Activated T-cell treated with anti-CD3 and anti-CD28 coated beads, Interleukin-2, amount 50 U/mL, for 4 hours (primary cell): Measurements from ENCODE around the gene DGAT2L6. TPM values are rescaled to one million over a fixed set of nuclear protein-coding genes. Genes with fewer than 3 reads are reported as not detected.

Source experiments
- ATAC-seq, 2 donors: fragments of 200-7000 bp; cut with Tn5 transposase; one replicate each; pipeline ENCODE4 v1.10.0; 2021
- DNase-seq: peaks from one replicate; pipeline ENCODE4 v3.0.0-alpha.2; 2020
- H3K27me3 Mint-ChIP-seq: one replicate; pipeline ENCODE4 v1.8.0; 2021; ENCODE audit warnings: low read depth, mixed read lengths
- H3K36me3 Mint-ChIP-seq: one replicate; pipeline ENCODE4 v1.8.0; 2022; ENCODE audit warnings: mixed read lengths; ENCODE audit not compliant: insufficient read depth
- H3K4me1 Mint-ChIP-seq: one replicate; pipeline ENCODE4 v1.8.0; 2021; ENCODE audit warnings: low read depth, mixed read lengths
- H3K4me3 Mint-ChIP-seq: one replicate; pipeline ENCODE4 v1.8.0; 2021; ENCODE audit warnings: mild to moderate bottlenecking, moderate library complexity, mixed read lengths
- H3K9me3 Mint-ChIP-seq: one replicate; pipeline ENCODE4 v1.8.0; 2021; ENCODE audit warnings: mixed read lengths
- total RNA-seq, 3 donors: library from RNA; stranded (reverse); gene quantifications; one replicate each; pipeline ENCODE4 v1.2.1, GENCODE V29; 2021

Gene DGAT2L6, protein sequence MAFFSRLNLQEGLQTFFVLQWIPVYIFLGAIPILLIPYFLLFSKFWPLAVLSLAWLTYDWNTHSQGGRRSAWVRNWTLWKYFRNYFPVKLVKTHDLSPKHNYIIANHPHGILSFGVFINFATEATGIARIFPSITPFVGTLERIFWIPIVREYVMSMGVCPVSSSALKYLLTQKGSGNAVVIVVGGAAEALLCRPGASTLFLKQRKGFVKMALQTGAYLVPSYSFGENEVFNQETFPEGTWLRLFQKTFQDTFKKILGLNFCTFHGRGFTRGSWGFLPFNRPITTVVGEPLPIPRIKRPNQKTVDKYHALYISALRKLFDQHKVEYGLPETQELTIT
- total RNA-seq, result not detected

DNA sequence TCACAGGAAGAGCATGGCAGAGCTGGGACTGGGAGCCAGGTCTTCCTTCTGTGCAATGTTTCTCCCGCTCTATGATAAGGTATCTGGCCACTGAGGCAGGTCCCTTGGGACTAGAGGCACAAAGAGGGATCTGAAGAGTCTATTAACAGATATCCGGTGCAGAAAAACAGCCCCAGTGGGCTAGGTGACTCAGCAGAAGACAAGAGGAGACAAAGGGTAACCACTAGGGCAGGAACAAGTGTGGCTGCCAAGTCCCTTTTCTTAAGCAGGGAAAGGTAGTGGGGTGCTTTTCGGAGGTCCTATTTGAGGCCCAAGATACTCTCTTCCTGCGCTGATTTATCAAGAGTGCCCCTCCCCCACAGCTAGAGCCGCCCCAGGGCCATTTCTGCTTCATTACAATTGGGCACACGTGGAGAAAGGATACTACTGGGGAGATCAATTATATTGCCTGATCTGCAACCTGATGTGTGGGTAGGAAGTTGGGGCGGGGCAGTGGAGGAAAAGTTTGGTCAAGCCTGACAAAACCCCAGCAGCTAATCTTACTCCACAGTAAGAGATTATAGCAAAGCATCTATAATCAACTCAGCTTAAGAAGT is at the start of gene DGAT2L6:
Gene DGAT2L6 (plus strand): TSS at position 546 of the 596 bp plus-strand sequence. CDS start 100 bp downstream, outside the sequence.
- Mint-ChIP-seq H3K4me1 (no peaks in the 10 kb centered on the region), H3K4me3 (no peak within 1 kb of the TSS), H3K9me3 (no peaks in the 10 kb centered on the region), H3K27me3 (no peaks in the 10 kb centered on the region), H3K36me3 (no peaks in the 10 kb centered on the region)
- no peak for DNase-seq
- ATAC-seq, result no peak

DNA sequence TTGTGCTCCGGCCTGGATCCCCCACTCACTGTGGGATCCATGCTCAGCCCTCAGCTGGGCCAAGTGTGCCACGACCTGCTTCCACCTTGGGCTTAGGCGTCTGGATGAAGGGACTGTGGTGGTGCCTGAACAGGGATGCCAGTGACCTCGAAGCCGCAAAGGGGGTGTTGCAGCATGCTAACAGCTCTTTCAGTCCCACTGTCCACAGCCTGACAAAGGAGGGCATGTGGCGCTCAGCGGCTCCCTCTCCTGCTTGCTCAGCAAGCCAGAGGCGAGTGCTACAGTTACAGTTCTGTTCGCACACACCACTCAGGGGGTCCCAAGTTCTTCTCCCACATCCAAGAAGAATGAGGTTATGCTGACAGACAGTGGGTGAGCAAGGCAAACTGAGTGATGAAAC is 49.2 kb upstream of the DGAT2L6 start:
- no peaks in the 10 kb centered on the region for H3K9me3 Mint-ChIP-seq
- H3K4me1 Mint-ChIP-seq, result peaks cover 9% of the 10 kb centered on the region
- no peak for ATAC-seq
- H3K4me3 Mint-ChIP-seq, result no peak overlapping the region
- no peaks in the 10 kb centered on the region for H3K27me3 Mint-ChIP-seq
- H3K36me3 Mint-ChIP-seq, result no peaks in the 10 kb centered on the region
- no peak for DNase-seq

DNA sequence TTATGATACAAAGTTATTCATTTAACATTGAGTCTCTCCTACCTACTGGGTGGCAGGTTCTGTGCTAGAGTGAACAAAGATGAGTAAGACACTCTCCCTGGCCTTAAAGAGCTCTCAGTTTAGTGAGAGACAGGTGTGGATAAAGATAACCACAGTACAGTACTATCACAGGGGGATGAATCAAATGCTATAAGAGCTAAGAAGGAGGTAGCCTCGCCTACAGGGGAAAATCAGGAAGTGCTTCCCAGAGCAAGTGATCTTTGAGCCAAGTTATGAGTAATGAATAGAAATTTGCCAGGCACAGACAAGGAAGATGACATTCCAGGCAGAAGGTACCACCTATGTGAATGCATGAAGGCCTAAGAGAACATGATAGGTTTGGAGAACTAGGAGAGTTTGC is 47.5 kb upstream of the DGAT2L6 start:
- DNase-seq, result no peak
- Mint-ChIP-seq H3K36me3 (no peaks in the 10 kb centered on the region), H3K4me1 (peaks cover 13% of the 10 kb centered on the region), H3K9me3 (no peaks in the 10 kb centered on the region), H3K4me3 (no peak overlapping the region), H3K27me3 (no peaks in the 10 kb centered on the region)
- ATAC-seq, result no peak

DNA sequence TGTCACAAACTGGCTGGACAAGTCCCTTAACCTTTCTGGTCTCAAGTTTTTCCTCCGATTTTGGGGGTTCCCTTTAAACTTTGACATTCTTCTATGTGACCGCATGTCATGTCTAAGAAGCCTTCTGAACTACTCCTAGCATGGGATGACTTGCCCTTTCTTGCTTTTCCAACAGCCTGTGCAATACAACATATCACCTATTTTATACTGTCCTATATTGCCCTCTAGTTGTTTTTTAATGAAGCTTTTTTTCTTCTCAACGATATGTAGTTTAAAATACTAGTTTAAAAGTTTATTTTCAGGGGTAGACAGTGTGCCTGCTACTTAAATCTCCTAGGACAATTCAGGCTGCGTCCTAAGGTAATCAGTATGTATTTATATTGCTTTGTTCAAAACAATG is 45.1 kb upstream of the DGAT2L6 start:
- Mint-ChIP-seq H3K27me3 (no peaks in the 10 kb centered on the region), H3K36me3 (peaks cover 8% of the 10 kb centered on the region), H3K9me3 (no peaks in the 10 kb centered on the region), H3K4me3 (no peak overlapping the region), H3K4me1 (peaks cover 27% of the 10 kb centered on the region)
- no peak for DNase-seq
- no peak for ATAC-seq

DNA sequence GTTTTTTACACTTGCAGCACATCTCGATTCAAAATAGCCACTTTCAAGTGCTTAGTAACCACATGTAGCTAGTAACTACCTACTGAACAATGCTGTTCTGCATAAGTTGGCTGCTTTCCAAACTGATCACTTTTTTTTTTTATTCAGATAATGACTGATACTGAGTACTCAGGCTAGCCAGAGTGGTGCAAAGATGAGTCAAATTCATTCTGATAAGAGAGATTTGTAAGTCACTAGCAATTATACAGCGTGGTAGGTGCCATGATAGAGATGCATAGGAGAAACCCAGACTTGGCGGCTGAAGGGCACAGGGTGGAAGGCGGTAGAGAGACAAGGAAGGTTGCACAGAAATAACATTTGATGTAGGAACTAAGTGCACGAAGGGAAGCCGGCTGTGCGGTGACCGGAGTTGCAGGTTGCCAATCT is 44.4 kb upstream of the DGAT2L6 start:
- ATAC-seq, result peak; percentile 85 to 86
- Mint-ChIP-seq H3K27me3 (no peaks in the 10 kb centered on the region), H3K4me1 (peaks cover 30% of the 10 kb centered on the region), H3K4me3 (peak overlapping the region; percentile 98), H3K9me3 (no peaks in the 10 kb centered on the region), H3K36me3 (peaks cover 8% of the 10 kb centered on the region)
- no peak for DNase-seq

DNA sequence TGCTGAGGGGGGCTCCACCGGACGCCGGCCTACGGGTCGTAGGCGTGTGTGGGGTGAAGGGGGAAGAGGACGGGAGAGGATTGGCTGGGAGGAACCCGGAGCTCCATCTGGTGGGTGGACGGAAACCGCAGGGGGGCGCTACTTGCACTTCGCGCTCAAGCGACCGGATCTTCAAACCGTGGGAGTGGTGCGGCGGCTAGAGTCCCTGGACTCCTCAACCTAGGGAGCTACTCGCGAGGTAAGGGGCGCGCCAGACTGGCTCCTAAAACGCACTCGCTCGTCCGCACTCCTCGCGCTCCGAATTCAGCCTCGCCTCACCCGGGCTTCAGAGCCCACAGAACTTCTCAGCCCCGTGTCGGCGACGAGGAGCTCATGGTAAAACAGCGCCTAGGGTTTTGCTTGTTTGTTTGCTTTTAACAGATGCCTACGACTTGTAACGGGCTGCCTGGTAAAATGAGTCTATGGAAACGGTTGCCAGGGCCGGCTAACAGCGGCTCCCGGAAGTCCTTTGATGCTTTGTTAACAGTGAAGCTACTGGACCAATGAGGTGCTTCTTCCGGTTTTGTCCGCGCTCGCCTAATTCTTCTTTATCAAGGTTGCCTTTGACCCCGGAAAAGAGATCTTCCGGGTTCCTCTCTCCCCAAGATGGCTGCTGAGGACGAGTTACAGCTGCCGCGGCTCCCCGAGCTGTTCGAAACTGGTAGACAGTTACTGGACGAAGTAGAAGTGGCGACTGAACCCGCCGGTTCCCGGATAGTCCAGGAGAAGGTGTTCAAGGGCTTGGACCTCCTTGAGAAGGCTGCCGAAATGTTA is 43.8 kb upstream of the DGAT2L6 start, which contains the start of gene IGBP1:
Gene IGBP1 (plus strand): TSS at position 145 of the 813 bp plus-strand sequence. CDS start 501 bp downstream, at position 646.
- ATAC-seq, result peak; percentile 84

DNA sequence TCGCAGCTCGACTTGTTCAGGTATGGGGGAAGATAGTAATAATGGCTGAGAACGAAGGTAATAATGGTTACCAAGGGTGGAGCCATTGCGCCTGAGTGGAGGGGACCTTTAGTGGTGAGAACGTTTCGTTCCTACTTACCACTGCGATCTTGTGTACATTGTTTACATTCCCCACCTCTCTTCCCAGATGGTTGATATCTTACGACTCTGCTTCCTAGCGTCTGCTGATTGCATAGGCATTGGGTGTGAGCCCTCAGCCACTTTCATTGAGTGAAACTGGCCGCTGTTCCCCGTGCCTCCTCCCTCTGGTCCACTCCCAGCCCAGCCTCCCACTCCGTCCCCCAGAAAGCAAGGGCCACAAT is 43.2 kb upstream of the DGAT2L6 start:
- Mint-ChIP-seq H3K4me3 (peak overlapping the region; percentile 98), H3K4me1 (peaks cover 28% of the 10 kb centered on the region), H3K9me3 (no peaks in the 10 kb centered on the region), H3K27me3 (no peaks in the 10 kb centered on the region), H3K36me3 (peaks cover 8% of the 10 kb centered on the region)
- DNase-seq (no peak), ATAC-seq (peak; percentile 8 to 20)

More for the DNA sequence above, 43.8 kb upstream of the DGAT2L6 start, which contains the start of gene IGBP1:
- Mint-ChIP-seq H3K27me3 (no peaks in the 10 kb centered on the region), H3K9me3 (no peaks in the 10 kb centered on the region), H3K36me3 (peaks cover 8% of the 10 kb centered on the region), H3K4me3 (peak within 1 kb of the TSS; percentile 98), H3K4me1 (peaks cover 30% of the 10 kb centered on the region)
- DNase-seq, result peak; percentile 61

DNA sequence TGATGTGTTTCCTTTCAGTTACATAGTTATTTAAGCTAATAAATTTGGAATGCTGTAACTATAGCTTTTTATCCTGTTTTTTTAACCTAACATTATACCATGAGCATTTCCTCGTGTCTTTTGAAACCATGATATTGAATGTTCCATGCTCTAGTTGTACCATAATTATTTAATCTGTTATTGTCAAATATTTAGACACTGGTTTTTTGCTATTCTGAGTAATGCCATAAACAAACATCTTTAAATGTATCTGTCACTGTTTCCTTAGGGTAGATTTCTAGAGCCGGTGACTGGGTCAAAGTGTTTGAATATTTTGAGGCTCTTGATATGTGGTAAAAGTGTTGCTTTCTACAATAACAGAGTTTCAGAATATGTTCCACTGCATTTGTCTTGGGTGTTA is 38.7 kb upstream of the DGAT2L6 start:
- ATAC-seq (no peak), DNase-seq (no peak)
- Mint-ChIP-seq H3K4me1 (peaks cover 30% of the 10 kb centered on the region), H3K9me3 (no peaks in the 10 kb centered on the region), H3K27me3 (no peaks in the 10 kb centered on the region), H3K4me3 (no peak overlapping the region), H3K36me3 (peaks cover 21% of the 10 kb centered on the region)

DNA sequence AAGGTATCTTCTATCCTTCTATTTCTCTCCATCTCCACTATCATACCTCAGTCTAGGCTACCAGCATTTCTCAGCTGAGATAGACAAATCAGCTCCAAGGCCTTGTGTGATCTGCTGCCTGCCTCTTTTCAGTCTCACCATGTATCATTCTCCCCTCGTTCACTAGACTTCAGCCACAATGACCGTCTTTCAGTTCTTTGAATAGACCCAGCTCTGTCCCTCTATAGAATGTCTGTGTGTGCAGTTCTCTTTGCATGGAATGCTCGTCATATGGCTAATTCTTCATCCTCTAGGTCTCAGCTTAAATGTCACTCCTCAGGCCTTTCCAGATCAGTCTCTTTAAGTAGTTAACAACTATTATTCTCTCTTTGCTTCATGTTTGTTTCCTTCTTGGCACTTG is 37.5 kb upstream of the DGAT2L6 start:
- Mint-ChIP-seq H3K27me3 (no peaks in the 10 kb centered on the region), H3K36me3 (peaks cover 21% of the 10 kb centered on the region), H3K4me3 (no peak overlapping the region), H3K9me3 (no peaks in the 10 kb centered on the region), H3K4me1 (peaks cover 26% of the 10 kb centered on the region)
- ATAC-seq (no peak), DNase-seq (no peak)

DNA sequence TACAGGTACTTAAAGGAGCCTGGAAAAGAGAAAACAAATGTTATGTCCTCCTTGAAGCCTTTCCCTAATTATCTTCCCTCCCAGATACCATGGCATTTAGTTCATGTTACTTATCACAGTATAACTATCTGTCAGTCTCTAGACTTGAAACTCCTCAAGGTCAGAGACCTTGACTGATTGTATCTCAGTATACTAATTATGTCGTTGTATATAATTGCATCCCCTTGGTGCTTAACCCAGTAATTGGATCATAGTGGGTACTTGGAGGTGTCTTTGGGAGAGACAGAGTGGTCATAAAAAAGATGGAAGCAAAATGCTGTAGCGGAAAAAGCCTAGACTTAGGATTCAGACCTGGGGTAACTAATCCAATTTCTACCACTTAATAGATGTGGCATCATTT is 35.9 kb upstream of the DGAT2L6 start:
- H3K36me3 Mint-ChIP-seq, result peaks cover 21% of the 10 kb centered on the region
- no peak for ATAC-seq

DNA sequence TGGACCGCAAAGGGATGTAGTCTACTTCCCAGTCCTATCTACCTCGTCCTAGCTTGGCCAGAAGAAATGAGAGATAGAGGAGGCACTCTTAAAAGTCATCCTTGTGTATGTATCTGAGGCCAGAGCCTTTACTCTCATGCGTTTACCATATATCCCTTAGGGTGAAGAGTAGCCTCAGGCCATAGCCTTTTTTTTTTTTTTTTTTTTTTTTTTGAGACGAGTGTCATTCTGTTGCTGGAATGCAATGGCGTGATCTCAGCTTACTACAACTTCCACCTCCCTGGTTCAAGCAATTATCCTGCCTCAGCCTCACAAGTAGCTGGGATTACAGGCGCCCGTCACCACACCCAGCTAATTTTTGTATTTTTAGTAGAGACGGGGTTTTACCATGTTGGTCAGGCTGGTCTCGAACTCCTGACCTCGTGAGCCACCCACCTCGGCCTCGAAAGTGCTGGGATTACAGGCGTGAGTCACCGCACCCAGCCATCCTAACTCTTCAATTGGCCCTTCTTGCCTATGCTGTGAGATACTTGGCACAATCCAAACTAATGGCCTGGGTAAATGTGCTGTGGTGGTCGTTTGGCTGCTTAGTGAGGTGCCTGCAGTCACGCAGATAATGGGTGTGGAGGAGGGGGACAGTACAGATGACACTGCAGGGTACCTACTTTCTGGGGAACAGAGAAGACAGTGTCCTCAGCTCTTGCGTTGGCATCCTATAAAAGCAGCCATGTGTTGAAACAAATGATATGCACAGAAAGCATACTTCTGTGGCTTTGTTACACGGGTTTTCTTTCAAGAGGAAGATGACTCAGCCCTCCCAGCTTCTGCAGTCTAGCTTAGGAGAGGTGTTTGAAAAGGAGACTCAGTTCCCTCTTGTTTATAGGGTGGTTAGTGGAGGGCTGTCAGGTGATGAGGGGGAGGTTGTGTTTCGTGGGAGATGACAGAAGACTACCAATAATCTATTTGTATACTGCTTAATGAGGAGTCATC is 10.4 kb upstream of the DGAT2L6 start:
- H3K36me3 Mint-ChIP-seq, result peaks cover 10% of the 10 kb centered on the region
- no peaks in the 10 kb centered on the region for H3K9me3 Mint-ChIP-seq
- H3K4me1 Mint-ChIP-seq, result no peaks in the 10 kb centered on the region
- H3K27me3 Mint-ChIP-seq, result no peaks in the 10 kb centered on the region
- no peak for DNase-seq
- no peak overlapping the region for H3K4me3 Mint-ChIP-seq
- ATAC-seq, result peak in 1 of 2 donors; percentile 89

More for the DNA sequence above, 35.9 kb upstream of the DGAT2L6 start:
- DNase-seq, result no peak
- Mint-ChIP-seq H3K4me3 (no peak overlapping the region), H3K27me3 (no peaks in the 10 kb centered on the region), H3K4me1 (peaks cover 17% of the 10 kb centered on the region), H3K9me3 (no peaks in the 10 kb centered on the region)

DNA sequence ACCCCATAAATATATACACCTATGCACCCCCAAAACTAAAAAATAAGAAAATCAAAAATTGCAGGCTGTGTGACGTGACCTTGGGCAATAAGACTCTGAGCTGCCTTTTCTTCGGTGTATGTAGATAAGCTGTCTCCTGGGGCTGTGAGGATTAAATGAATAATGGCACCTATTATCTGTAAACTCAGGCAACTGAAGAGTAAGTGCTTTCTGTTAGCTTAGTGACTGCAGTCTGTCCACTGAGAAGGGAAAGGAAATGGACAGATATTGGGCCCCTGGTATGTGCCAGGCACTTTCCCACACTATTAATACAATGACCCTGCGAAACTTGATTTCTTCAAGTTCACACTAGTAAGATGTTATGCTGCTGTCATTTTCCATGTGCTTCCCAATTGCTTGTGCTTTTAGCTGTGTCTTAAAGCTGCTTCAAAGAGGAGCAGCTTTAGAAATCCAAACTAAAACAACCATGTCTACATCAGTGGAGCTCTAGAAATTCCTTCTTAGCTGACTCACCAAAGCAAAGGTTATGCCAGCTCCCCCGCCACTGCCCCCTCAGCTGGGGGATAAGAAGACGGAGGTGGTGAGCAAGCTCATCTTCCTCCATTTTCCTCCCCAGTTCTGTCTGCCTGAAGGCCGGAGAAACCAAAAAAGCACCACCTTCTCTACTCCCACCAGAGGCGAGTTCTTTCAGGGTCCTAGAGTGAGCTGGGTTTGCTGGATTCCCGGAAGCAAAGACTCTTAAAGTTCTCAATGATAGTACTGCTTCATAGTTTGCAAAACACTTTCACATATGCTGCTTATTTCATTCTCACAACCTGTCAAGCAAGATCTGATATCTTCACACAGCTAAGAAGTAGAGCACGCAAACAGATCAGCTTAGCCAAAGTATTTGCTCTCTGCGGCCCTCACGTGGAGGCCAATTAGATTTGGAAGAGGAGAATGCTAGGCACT is 8.8 kb upstream of the DGAT2L6 start:
- DNase-seq (no peak), ATAC-seq (no peak)
- H3K9me3 Mint-ChIP-seq, result no peaks in the 10 kb centered on the region
- no peaks in the 10 kb centered on the region for H3K4me1 Mint-ChIP-seq
- peaks cover 10% of the 10 kb centered on the region for H3K36me3 Mint-ChIP-seq
- no peak overlapping the region for H3K4me3 Mint-ChIP-seq
- H3K27me3 Mint-ChIP-seq, result no peaks in the 10 kb centered on the region

DNA sequence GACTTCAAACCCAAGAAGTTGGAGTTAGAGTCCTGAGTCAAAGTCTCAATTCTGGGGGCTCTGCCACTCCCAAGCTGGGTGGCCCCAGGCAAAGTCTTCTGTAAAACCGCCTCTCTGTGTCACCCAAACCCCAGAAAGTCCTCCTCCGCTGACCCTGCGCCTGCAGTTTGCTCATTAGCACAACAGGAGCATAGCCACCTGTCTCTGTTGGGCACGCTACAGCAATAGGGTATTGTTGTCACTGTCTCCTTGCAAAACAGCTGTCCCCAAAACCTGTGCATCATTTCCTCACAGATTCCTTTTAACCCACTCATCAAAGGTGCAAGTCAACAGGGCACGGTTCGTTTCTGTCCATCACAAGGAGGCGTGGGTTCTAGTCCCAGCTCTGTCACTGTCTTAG is 8.0 kb upstream of the DGAT2L6 start:
- Mint-ChIP-seq H3K36me3 (peaks cover 7% of the 10 kb centered on the region), H3K9me3 (no peaks in the 10 kb centered on the region), H3K27me3 (no peaks in the 10 kb centered on the region), H3K4me3 (no peak overlapping the region), H3K4me1 (no peaks in the 10 kb centered on the region)
- DNase-seq (no peak), ATAC-seq (no peak)
